Vagina (tissue), 2 donors: ENCODE results near the gene HNRNPUL2. TPM values are rescaled to one million over a fixed set of nuclear protein-coding genes. Genes with fewer than 3 reads are reported as not detected.
"Not testable (repeated sequence)": the region's sequence is repeated elsewhere in the genome, so short reads cannot be mapped to it uniquely, and the experiment has no call there.

Source experiments
- DNase-seq, 2 donors: peaks; one replicate each; pipeline ENCODE4 v3.0.0-alpha.2; 2017; ENCODE audit errors: extremely low spot score in 2 of 2
- H3K27ac ChIP-seq: fragments of 200-600 bp; sonication (generic); one replicate; pipeline ENCODE4 v1.5.1; 2019
- H3K27me3 ChIP-seq: fragments of 200-600 bp; sonication (generic); one replicate; pipeline ENCODE4 v1.5.1; 2019
- H3K36me3 ChIP-seq, 2 donors: fragments of 200-600 bp; sonication (generic); one replicate each; pipeline ENCODE4 v1.5.1; 2017 to 2019
- H3K4me1 ChIP-seq: fragments of 200-600 bp; sonication (generic); one replicate; pipeline ENCODE4 v1.5.1; 2019
- H3K4me3 ChIP-seq, 2 donors: fragments of 200-600 bp; sonication (generic); 1 replicate in 1 of 2; 2 replicates in 1 of 2; pipeline ENCODE4 v1.5.1; 2016 to 2019
- H3K9me3 ChIP-seq: fragments of 200-600 bp; sonication (generic); one replicate; pipeline ENCODE4 v1.5.1; 2019
- POLR2A ChIP-seq, 2 donors: fragments of 450-650 bp; IDR thresholded peaks; one replicate each; pipeline ENCODE4 v1.6.1; 2017; ENCODE audit warnings: antibody characterized with exemption in 2 of 2, mild to moderate bottlenecking in 2 of 2, moderate library complexity in 2 of 2
- POLR2AphosphoS5 ChIP-seq, 2 donors: sonication (generic); formaldehyde crosslinking; IDR thresholded peaks; one replicate each; pipeline ENCODE4 v1.9.0; 2017; ENCODE audit warnings: antibody characterized with exemption in 2 of 2, mild to moderate bottlenecking in 2 of 2, low read depth in 1 of 2; ENCODE audit not compliant: insufficient read depth in 1 of 2
- intact Hi-C: fragments of 100-400 bp; cut with DNase I; formaldehyde crosslinking; loops from one replicate; pipeline ENCODE4 v1.15.1; 2023
- total RNA-seq: library from RNA; depleted of rRNA; stranded (reverse); fragments of >200 nt; gene quantifications from one replicate; pipeline ENCODE4 v1.2.3, GENCODE V29; 2016
- TF ChIP-seq, protein P1 (sequence below), 3 experiments: fragments of 450-650 bp in 2 of 3; fragments of 200-600 bp in 1 of 3; sonication (generic) in 1 of 3; IDR thresholded peaks; one replicate each; pipeline ENCODE4 v1.5.1; 2017 to 2019; ENCODE audit warnings: antibody characterized with exemption in 3 of 3, mild to moderate bottlenecking in 2 of 3, moderate library complexity in 2 of 3

HNRNPUL2 gene
- total RNA-seq, 1 donor from 2014 or later: 30.7 TPM

GRCh38 chr11:62678770-62679696, 48.2 kb downstream of the HNRNPUL2 start, which contains the start of gene UBXN1:
TSS of gene UBXN1 (minus strand) at chr11:62679073. CDS start at chr11:62678923, 150 bp downstream.
- intact Hi-C loops: no loop called here
- Histone ChIP-seq H3K9me3 (no peaks in the 10 kb centered on the region), H3K4me1 (peaks cover 38% of the 10 kb centered on the region), H3K36me3 (peaks cover 0 to 27% of the 10 kb centered on the region in 2 donors), H3K27ac (peak within 1 kb of the TSS; percentile 86), H3K27me3 (no peaks in the 10 kb centered on the region), H3K4me3 (peak within 1 kb of the TSS; percentile 95 to 98)
- TF ChIP-seq, protein P1, sequence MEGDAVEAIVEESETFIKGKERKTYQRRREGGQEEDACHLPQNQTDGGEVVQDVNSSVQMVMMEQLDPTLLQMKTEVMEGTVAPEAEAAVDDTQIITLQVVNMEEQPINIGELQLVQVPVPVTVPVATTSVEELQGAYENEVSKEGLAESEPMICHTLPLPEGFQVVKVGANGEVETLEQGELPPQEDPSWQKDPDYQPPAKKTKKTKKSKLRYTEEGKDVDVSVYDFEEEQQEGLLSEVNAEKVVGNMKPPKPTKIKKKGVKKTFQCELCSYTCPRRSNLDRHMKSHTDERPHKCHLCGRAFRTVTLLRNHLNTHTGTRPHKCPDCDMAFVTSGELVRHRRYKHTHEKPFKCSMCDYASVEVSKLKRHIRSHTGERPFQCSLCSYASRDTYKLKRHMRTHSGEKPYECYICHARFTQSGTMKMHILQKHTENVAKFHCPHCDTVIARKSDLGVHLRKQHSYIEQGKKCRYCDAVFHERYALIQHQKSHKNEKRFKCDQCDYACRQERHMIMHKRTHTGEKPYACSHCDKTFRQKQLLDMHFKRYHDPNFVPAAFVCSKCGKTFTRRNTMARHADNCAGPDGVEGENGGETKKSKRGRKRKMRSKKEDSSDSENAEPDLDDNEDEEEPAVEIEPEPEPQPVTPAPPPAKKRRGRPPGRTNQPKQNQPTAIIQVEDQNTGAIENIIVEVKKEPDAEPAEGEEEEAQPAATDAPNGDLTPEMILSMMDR (IDR thresholded peaks at IDR 0.05): no peak
- TF ChIP-seq POLR2AphosphoS5 (IDR thresholded peaks at IDR 0.05; ENCODE audit: insufficient read depth in 1 of 2, low read depth in 1 of 2): peak; percentile 95 to 96
- TF ChIP-seq POLR2A (IDR thresholded peaks at IDR 0.05): no peak
- DNase-seq: peak in 1 of 2 donors; percentile 96

GRCh38 chr11:62678433-62678769, 48.9 kb downstream of the HNRNPUL2 start:
- Histone ChIP-seq H3K4me3 (peak overlapping the region; percentile 95 to 98), H3K36me3 (peaks cover 0 to 32% of the 10 kb centered on the region in 2 donors), H3K27ac (peak overlapping the region; percentile 86), H3K9me3 (no peaks in the 10 kb centered on the region), H3K4me1 (peaks cover 43% of the 10 kb centered on the region), H3K27me3 (no peaks in the 10 kb centered on the region)
- no peak for DNase-seq
- intact Hi-C loops: no loop called here
- TF ChIP-seq POLR2A (IDR thresholded peaks at IDR 0.05): no peak
- TF ChIP-seq, protein P1 (IDR thresholded peaks at IDR 0.05): no peak
- no peak for TF ChIP-seq POLR2AphosphoS5 (IDR thresholded peaks at IDR 0.05; ENCODE audit: insufficient read depth in 1 of 2, low read depth in 1 of 2)

- Histone ChIP-seq H3K36me3 (peaks cover 0 to 32% of the 10 kb centered on the region in 2 donors), H3K4me3 (peak overlapping the region in 1 of 2 donors; percentile 95), H3K27me3 (no peaks in the 10 kb centered on the region), H3K9me3 (no peaks in the 10 kb centered on the region), H3K27ac (no peak overlapping the region), H3K4me1 (peaks cover 50% of the 10 kb centered on the region)
- no peak for DNase-seq
- intact Hi-C loops: no loop called here
- TF ChIP-seq, protein P1 (IDR thresholded peaks at IDR 0.05): no peak
These were observed 49.5 kb downstream of the HNRNPUL2 start for GRCh38 chr11:62677714-62678113.

DNA sequence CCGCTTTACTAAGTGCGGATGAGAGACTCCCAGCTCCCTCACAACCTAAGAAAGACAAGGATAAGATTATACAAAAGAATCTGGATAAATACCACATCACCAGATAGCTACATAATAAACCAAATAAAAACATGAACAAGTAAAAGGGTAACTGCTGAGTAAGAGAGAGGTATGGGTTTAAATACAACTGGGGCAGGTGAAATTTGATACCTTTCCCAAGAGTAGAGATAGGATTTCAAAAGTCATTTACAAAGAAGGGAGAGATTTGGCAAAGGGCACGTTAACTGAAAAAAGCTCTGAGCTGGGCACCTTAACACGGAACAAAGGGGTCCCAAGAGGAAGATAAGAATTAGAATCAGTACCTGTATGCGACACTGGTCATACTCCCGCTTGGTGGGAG, 50.1 kb downstream of the HNRNPUL2 start:
- H3K27me3 ChIP-seq: no peaks in the 10 kb centered on the region
- H3K4me1 ChIP-seq: peaks cover 56% of the 10 kb centered on the region
- H3K4me3 ChIP-seq: no peak overlapping the region
- DNase-seq: no peak
- H3K36me3 ChIP-seq: peaks cover 0 to 32% of the 10 kb centered on the region in 2 donors
- TF ChIP-seq, protein P1 (IDR thresholded peaks at IDR 0.05): no peak
- TF ChIP-seq POLR2A (IDR thresholded peaks at IDR 0.05): no peak
- TF ChIP-seq POLR2AphosphoS5 (IDR thresholded peaks at IDR 0.05; ENCODE audit: insufficient read depth in 1 of 2, low read depth in 1 of 2): no peak
- intact Hi-C loops: no loop called here
- no peak overlapping the region for H3K27ac ChIP-seq
- no peaks in the 10 kb centered on the region for H3K9me3 ChIP-seq

DNA sequence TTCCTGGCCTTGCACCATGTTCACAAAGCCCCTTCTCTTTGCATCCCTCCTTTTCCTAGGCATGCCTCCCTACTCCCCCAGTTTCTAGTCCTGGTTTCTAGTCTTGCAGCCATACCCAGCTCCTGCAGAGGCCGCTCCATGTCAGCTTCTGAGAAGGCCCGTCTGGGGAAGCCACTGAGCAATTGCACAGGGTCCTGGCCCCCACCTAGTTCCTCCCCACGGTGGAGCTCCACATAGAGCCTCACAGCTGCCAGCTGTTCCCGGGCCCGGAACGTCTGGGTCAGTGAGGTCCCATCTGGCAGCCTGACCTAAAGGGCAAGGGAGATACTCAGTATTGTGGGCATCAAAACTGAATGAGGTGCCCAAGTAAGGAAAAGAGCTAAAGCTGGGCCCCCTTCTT, 50.6 kb downstream of the HNRNPUL2 start:
- no peak overlapping the region for H3K27ac ChIP-seq
- H3K36me3 ChIP-seq: peaks cover 0 to 32% of the 10 kb centered on the region in 2 donors
- no peak overlapping the region for H3K4me3 ChIP-seq
- H3K27me3 ChIP-seq: no peaks in the 10 kb centered on the region
- intact Hi-C loops: no loop called here
- no peak for DNase-seq
- peaks cover 56% of the 10 kb centered on the region for H3K4me1 ChIP-seq
- no peaks in the 10 kb centered on the region for H3K9me3 ChIP-seq
- TF ChIP-seq, protein P1 (IDR thresholded peaks at IDR 0.05): no peak

- intact Hi-C loops, H3K27me3 ChIP-seq, DNase-seq, H3K9me3 ChIP-seq, H3K4me3 ChIP-seq, H3K27ac ChIP-seq: not testable (repeated sequence)
- H3K36me3 ChIP-seq: peaks cover 0 to 32% of the 10 kb centered on the region in 2 donors
- H3K4me1 ChIP-seq: peaks cover 63% of the 10 kb centered on the region
These were observed 51.8 kb downstream of the HNRNPUL2 start for GRCh38 chr11:62675415-62675814.
